Lower lobe of right lung (tissue), 2 donors: ENCODE data around the gene PTPRF. TPM values are rescaled to one million over a fixed set of nuclear protein-coding genes. Genes with fewer than 3 reads are reported as not detected.

Source experiments
- ATAC-seq, 2 donors: fragments of 200-7000 bp; cut with Tn5 transposase; one replicate each; pipeline ENCODE4 v1.9.1; 2020 to 2022; ENCODE audit warnings: mild to moderate bottlenecking in 2 of 2, moderate library complexity in 2 of 2
- DNase-seq: peaks from one replicate; pipeline ENCODE4 v3.0.0-alpha.2; 2020
- H3K27ac ChIP-seq: fragments of 200-600 bp; one replicate; pipeline ENCODE4 v1.8.0; 2022
- H3K27me3 ChIP-seq: fragments of 200-600 bp; one replicate; pipeline ENCODE4 v1.8.0; 2022; ENCODE audit warnings: low read depth
- H3K36me3 ChIP-seq: fragments of 200-600 bp; one replicate; pipeline ENCODE4 v1.8.0; 2022; ENCODE audit warnings: mild to moderate bottlenecking
- H3K4me1 ChIP-seq: fragments of 200-600 bp; one replicate; pipeline ENCODE4 v1.8.0; 2022
- H3K4me3 ChIP-seq: fragments of 200-600 bp; one replicate; pipeline ENCODE4 v1.8.0; 2022; ENCODE audit warnings: mild to moderate bottlenecking
- H3K9me3 ChIP-seq: fragments of 200-600 bp; one replicate; pipeline ENCODE4 v1.8.0; 2022
- intact Hi-C: fragments of 100-400 bp; cut with DNase I; formaldehyde crosslinking; loops from one replicate; pipeline ENCODE4 v1.11.0; 2022
- total RNA-seq: library from RNA; stranded (reverse); fragmentation: NEBNext Ultra II Directional; extraction: Animal tissue kit (Norgen Biotek cat#: 25700); gene quantifications from one replicate; pipeline ENCODE4 v1.2.1, GENCODE V29; 2021
- TF ChIP-seq, protein P1 (sequence below): fragments of 200-600 bp; IDR thresholded peaks from one replicate; pipeline ENCODE4 v1.8.0; 2022; ENCODE audit warnings: antibody characterized with exemption, mild to moderate bottlenecking
- donor health status: DM: no; HTN: yes; CAD: no; lungs with severe emphysema.

Gene PTPRF
- total RNA-seq, 1 donor from 2014 or later = 176 TPM

DNA sequence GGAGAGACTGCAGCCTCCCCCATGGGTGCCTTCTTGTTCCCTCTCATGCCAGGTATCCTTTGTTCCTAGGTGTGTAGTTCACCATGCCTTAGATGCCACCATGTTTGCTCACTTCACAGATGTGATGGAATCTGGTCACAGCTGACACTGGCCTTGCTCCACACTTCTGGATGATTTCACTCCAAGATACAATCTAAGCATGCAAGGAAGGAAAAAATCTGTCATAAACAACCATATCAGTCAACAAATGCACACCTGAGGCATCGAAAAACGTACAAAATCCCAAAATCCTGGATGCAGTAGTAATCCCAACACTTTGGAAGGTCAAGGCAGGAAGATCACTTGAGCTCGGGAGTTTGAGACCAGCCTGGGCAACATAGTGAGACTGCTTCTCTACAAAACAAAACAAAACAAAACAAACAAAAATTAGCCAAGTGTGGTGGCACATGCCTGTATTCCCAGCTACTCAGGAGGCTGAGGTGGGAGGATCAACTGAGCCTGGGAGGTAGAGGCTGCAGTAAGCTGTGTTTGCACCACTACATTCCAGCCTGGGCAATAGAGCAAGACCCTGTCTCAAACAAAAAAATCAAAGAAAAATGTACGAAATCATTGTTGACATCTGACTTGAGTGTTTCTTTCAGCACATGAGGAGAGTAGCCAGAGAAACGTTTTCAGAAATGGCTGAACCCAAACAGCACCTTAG is 17.1 kb upstream of the PTPRF start:
- Histone ChIP-seq H3K9me3 (no peaks in the 10 kb centered on the region), H3K27me3 (no peaks in the 10 kb centered on the region), H3K36me3 (no peaks in the 10 kb centered on the region), H3K27ac (no peak overlapping the region), H3K4me1 (no peaks in the 10 kb centered on the region), H3K4me3 (no peak overlapping the region)
- no peak for ATAC-seq
- DNase-seq = no peak
- TF ChIP-seq, protein P1, sequence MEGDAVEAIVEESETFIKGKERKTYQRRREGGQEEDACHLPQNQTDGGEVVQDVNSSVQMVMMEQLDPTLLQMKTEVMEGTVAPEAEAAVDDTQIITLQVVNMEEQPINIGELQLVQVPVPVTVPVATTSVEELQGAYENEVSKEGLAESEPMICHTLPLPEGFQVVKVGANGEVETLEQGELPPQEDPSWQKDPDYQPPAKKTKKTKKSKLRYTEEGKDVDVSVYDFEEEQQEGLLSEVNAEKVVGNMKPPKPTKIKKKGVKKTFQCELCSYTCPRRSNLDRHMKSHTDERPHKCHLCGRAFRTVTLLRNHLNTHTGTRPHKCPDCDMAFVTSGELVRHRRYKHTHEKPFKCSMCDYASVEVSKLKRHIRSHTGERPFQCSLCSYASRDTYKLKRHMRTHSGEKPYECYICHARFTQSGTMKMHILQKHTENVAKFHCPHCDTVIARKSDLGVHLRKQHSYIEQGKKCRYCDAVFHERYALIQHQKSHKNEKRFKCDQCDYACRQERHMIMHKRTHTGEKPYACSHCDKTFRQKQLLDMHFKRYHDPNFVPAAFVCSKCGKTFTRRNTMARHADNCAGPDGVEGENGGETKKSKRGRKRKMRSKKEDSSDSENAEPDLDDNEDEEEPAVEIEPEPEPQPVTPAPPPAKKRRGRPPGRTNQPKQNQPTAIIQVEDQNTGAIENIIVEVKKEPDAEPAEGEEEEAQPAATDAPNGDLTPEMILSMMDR = no peak
- intact Hi-C loops = no loop called here

DNA sequence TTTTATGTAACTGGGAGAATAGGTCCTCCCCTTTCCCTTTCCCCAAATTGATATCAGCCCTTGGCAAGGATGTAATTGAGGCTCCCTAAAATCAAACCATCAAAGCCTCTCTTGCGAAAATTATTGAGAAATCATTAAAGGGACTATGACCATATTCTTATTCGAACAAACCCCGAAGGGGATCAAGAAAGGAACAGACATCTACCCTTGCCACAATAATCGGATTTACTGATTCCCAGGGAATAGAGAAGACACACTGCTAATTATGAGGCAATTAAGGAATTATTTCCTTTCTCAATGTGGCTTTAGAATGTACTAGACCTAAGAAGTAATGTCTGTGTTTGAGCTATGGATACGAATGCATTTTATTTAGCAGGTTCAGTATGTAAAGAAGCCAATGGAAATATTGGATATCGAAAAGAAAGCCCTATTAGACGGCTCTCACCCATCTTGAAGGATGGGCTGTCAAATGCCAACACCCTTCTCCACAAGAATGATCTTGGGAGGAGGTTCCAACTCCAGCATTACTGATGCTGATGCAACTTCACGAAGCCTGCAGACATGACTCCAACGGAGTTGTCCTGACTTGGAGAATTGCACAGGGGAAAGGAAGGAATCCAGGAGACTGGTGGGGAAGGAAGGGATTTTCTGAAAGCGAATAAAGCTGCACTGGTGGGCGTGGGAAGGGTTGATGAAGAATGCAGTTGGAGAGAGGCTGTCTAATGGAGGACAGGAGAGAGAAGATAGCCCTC is 11.6 kb upstream of the PTPRF start:
- no peak for DNase-seq

DNA sequence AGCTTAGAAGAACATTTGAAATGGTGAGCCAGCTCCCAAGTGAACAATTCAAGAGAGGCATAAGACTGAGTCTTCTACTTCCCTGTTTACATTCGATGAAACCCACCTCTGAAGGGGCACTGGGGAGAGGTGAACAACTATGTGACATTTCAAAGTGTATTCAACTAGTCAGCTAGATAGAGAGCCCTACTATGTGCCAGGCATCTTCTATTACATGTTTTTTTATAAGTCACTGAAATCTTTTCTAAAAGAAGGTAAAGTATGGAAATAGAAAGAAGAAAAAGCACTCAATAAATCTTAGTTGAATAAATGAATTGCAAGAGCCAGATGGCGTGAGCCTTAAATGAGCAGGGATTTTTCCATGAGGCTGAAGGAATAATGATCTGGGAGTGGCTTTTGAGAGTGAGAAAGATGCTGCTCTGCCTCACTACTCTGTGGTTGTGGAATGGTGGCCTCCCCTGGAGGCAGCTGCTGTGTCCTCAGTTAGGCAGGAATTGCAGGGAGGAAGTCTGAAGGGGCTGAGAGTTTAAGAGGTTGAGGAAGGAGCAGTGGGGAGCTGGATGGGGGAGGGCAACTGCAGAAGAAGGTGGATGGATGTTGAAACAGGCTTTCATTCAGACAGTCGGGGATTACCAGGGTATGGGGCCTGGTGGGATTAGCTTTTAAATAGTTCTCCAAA is 10.4 kb upstream of the PTPRF start:
- intact Hi-C loops = no loop called here
- Histone ChIP-seq H3K27ac (no peak overlapping the region), H3K36me3 (no peaks in the 10 kb centered on the region), H3K27me3 (peaks cover 6% of the 10 kb centered on the region), H3K4me3 (no peak overlapping the region), H3K4me1 (no peaks in the 10 kb centered on the region), H3K9me3 (no peaks in the 10 kb centered on the region)
- no peak for ATAC-seq
- DNase-seq = no peak
- TF ChIP-seq, protein P1 = no peak

More for the DNA sequence above, 11.6 kb upstream of the PTPRF start:
- intact Hi-C loops = no loop called here
- H3K27me3 ChIP-seq = peaks cover 6% of the 10 kb centered on the region
- TF ChIP-seq, protein P1 = no peak
- H3K4me1 ChIP-seq = no peaks in the 10 kb centered on the region
- H3K27ac ChIP-seq = no peak overlapping the region
- no peaks in the 10 kb centered on the region for H3K9me3 ChIP-seq
- ATAC-seq = no peak
- H3K4me3 ChIP-seq = no peak overlapping the region
- no peaks in the 10 kb centered on the region for H3K36me3 ChIP-seq

DNA sequence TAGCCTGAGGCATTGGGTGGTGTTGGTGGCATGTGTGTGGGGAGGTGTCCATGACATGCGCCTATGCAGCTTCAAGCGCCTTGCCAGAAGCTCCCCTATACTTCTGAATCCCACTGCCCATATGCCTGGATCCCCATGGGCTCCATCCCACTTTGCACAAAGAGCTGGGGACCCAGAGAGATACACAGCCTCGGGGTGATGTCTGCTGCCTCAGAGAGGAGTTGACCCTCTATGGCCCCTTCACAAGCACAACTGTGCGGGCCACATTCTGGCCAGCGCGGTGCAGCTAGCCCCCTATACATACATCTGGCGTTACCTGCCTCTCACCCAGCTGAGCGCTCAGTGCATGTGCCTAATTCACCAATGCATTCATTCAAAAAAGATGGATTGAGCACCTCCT is 9.6 kb upstream of the PTPRF start:
- no peak overlapping the region for H3K4me3 ChIP-seq
- no peaks in the 10 kb centered on the region for H3K36me3 ChIP-seq
- no peak overlapping the region for H3K27ac ChIP-seq
- H3K9me3 ChIP-seq = no peaks in the 10 kb centered on the region
- TF ChIP-seq, protein P1 = no peak
- H3K4me1 ChIP-seq = no peaks in the 10 kb centered on the region
- no peak for DNase-seq
- peaks cover 6% of the 10 kb centered on the region for H3K27me3 ChIP-seq
- intact Hi-C loops = no loop called here
- no peak for ATAC-seq

DNA sequence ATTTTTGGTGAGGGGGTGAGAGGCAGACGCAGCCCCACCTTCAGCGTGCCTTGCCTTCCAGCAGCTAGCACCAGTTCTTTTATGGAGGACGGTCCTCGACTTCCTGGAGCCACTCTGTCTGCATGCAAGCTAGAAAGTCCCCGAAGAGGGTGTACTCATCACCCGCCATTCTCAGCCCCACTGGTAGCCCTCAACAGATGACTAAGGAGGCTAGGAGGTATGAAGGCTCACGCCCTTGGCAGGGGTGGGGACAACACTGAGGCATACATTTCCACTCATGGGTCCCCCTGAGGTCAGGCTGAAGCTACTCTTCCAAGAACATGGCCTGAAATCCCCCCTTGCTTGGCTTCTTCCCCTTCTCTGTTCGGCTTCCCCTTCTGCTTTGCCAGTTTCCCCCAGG is 8.9 kb upstream of the PTPRF start:
- Histone ChIP-seq H3K36me3 (no peaks in the 10 kb centered on the region), H3K27ac (no peak overlapping the region), H3K9me3 (no peaks in the 10 kb centered on the region), H3K4me3 (no peak overlapping the region), H3K4me1 (no peaks in the 10 kb centered on the region), H3K27me3 (peaks cover 6% of the 10 kb centered on the region)
- no peak for ATAC-seq
- DNase-seq = no peak
- TF ChIP-seq, protein P1 = no peak
- intact Hi-C loops = no loop called here
